Hepatocyte (in vitro differentiated cells): ENCODE results near the gene ADGRL3. TPM values are rescaled to one million over a fixed set of nuclear protein-coding genes. Genes with fewer than 3 reads are reported as not detected.
"Not testable (repeated sequence)": the region's sequence is repeated elsewhere in the genome, so short reads cannot be mapped to it uniquely, and the experiment has no call there.

ENCODE experiments used
- DNase-seq: peaks from one replicate; pipeline ENCODE4 v3.0.0-alpha.2; 2016; ENCODE audit warnings: low spot score
- H2AFZ ChIP-seq: fragments of 200-600 bp; sonication (generic); 2 replicates; pipeline ENCODE4 v1.6.0; 2016; ENCODE audit warnings: antibody characterized with exemption, mild to moderate bottlenecking
- H3K27ac ChIP-seq: fragments of 200-600 bp; sonication (generic); 2 replicates; pipeline ENCODE4 v1.5.1; 2016; ENCODE audit warnings: mild to moderate bottlenecking
- H3K27me3 ChIP-seq: fragments of 200-600 bp; sonication (generic); 2 replicates; pipeline ENCODE4 v1.6.1; 2016
- H3K36me3 ChIP-seq: fragments of 200-600 bp; sonication (generic); replicated peaks from 2 replicates; pipeline ENCODE4 v1.5.1; 2016; ENCODE audit warnings: low read depth; ENCODE audit not compliant: insufficient read depth
- H3K4me1 ChIP-seq: fragments of 200-600 bp; sonication (generic); 2 replicates; pipeline ENCODE4 v1.5.1; 2016; ENCODE audit warnings: mild to moderate bottlenecking, moderate library complexity; ENCODE audit not compliant: insufficient read depth
- H3K4me2 ChIP-seq: fragments of 200-600 bp; sonication (generic); 2 replicates; pipeline ENCODE4 v1.6.0; 2016
- H3K4me3 ChIP-seq: fragments of 200-600 bp; sonication (generic); 2 replicates; pipeline ENCODE4 v1.5.1; 2016; ENCODE audit warnings: mild to moderate bottlenecking
- H3K79me2 ChIP-seq: fragments of 200-600 bp; sonication (generic); 2 replicates; pipeline ENCODE4 v1.6.0; 2017; ENCODE audit warnings: mild to moderate bottlenecking
- H3K9me2 ChIP-seq: fragments of 200-600 bp; sonication (generic); replicated peaks from 2 replicates; pipeline ENCODE4 v1.6.0; 2017; ENCODE audit warnings: mild to moderate bottlenecking; ENCODE audit not compliant: insufficient read depth
- H3K9me3 ChIP-seq: fragments of 200-600 bp; sonication (generic); 2 replicates; pipeline ENCODE4 v1.5.1; 2016; ENCODE audit warnings: low read depth, mild to moderate bottlenecking
- H4K20me1 ChIP-seq: fragments of 200-600 bp; sonication (generic); 2 replicates; pipeline ENCODE4 v1.6.0; 2016; ENCODE audit warnings: mild to moderate bottlenecking; ENCODE audit not compliant: insufficient read depth, poor library complexity, severe bottlenecking
- CTCF ChIP-seq: fragments of 200-600 bp; sonication (generic); IDR thresholded peaks from 2 replicates; pipeline ENCODE4 v1.5.1; 2016; ENCODE audit warnings: antibody characterized with exemption, mild to moderate bottlenecking; ENCODE audit not compliant: poor library complexity
- EZH2 ChIP-seq: fragments of 200-600 bp; sonication (generic); IDR thresholded peaks from 2 replicates; pipeline ENCODE4 v1.6.1; 2016; ENCODE audit warnings: antibody characterized with exemption, mild to moderate bottlenecking, borderline replicate concordance
- EZH2phosphoT487 ChIP-seq: fragments of 200-600 bp; sonication (generic); IDR thresholded peaks from one replicate; pipeline ENCODE4 v1.6.1; 2018; ENCODE audit warnings: antibody characterized with exemption, mild to moderate bottlenecking, low read depth, moderate library complexity; ENCODE audit not compliant: unreplicated experiment, severe bottlenecking
- WGBS: methylation state at CpG from one replicate; pipeline ENCODE4 v1.1.6; 2016; ENCODE audit warnings: low lambda C conversion rate; ENCODE audit errors: missing lambda C conversion rate; 5-methylcytosine and 5-hydroxymethylcytosine counted together
- polyA plus RNA-seq: library from polyadenylated mRNA; unstranded; fragments of >200 nt; fragmentation: Nextera tagmentation; extraction: Ambion mirVana; gene quantifications from 2 replicates; pipeline ENCODE4 v1.2.1, GENCODE V29; 2016
- total RNA-seq: library from RNA; depleted of rRNA; stranded (reverse); fragments of >200 nt; gene quantifications from 2 replicates; pipeline ENCODE4 v1.2.3, GENCODE V29; 2014

Gene ADGRL3
- total and polyA plus RNA-seq, 2 experiments from 2014 or later, result 4.4 to 21.2 TPM

GRCh38 chr4:61985426-61985825 is 785.3 kb downstream of the ADGRL3 start:
- no peaks in the 10 kb centered on the region for H4K20me1 ChIP-seq
- no peak overlapping the region for H3K4me3 ChIP-seq
- no peaks in the 10 kb centered on the region for H3K4me1 ChIP-seq
- H3K79me2 ChIP-seq, result no peaks in the 10 kb centered on the region
- 90% methylated on average over 4 of the region's 4 CpGs for WGBS
- no peaks in the 10 kb centered on the region for H3K9me3 ChIP-seq
- H3K27ac ChIP-seq, result no peak overlapping the region
- no peak overlapping the region for H3K4me2 ChIP-seq
- DNase-seq, result no peak
- no peaks in the 10 kb centered on the region for H3K27me3 ChIP-seq
- TF ChIP-seq EZH2phosphoT487 (no peak), CTCF (no peak), EZH2 (no peak)
- H3K9me2 ChIP-seq, result no peaks in the 10 kb centered on the region
- H3K36me3 ChIP-seq, result no peaks in the 10 kb centered on the region
- H2AFZ ChIP-seq, result no peak overlapping the region

- DNase-seq, H3K4me1 ChIP-seq, H3K36me3 ChIP-seq, H3K9me2 ChIP-seq, H3K27ac ChIP-seq, H3K4me2 ChIP-seq, H3K9me3 ChIP-seq, H4K20me1 ChIP-seq, H3K27me3 ChIP-seq, H3K4me3 ChIP-seq, H2AFZ ChIP-seq, H3K79me2 ChIP-seq: not testable (repeated sequence)
- 98% methylated on average over 7 of the region's 7 CpGs for WGBS
These were observed 786.8 kb downstream of the ADGRL3 start for GRCh38 chr4:61986929-61987328.

- Histone ChIP-seq H3K9me3 (no peaks in the 10 kb centered on the region), H4K20me1 (no peaks in the 10 kb centered on the region), H3K36me3 (no peaks in the 10 kb centered on the region), H3K27ac (no peak overlapping the region), H2AFZ (no peak overlapping the region), H3K79me2 (no peaks in the 10 kb centered on the region), H3K27me3 (no peaks in the 10 kb centered on the region), H3K4me3 (no peak overlapping the region), H3K4me2 (no peak overlapping the region), H3K9me2 (no peaks in the 10 kb centered on the region), H3K4me1 (no peaks in the 10 kb centered on the region)
- WGBS, result 67% methylated on average over 2 of the region's 2 CpGs
- no peak for TF ChIP-seq CTCF
- no peak for TF ChIP-seq EZH2phosphoT487
- no peak for TF ChIP-seq EZH2
- DNase-seq, result no peak
These were observed 792.2 kb downstream of the ADGRL3 start for GRCh38 chr4:61992351-61992750.

- Histone ChIP-seq H3K4me3 (no peak overlapping the region), H3K79me2 (no peaks in the 10 kb centered on the region)
These were observed 793.9 kb downstream of the ADGRL3 start for GRCh38 chr4:61994036-61994435.

More at GRCh38 chr4:61994036-61994435, 793.9 kb downstream of the ADGRL3 start:
- Histone ChIP-seq H3K9me2 (no peaks in the 10 kb centered on the region), H3K9me3 (no peaks in the 10 kb centered on the region), H4K20me1 (no peaks in the 10 kb centered on the region), H3K4me2 (no peak overlapping the region), H3K27me3 (no peaks in the 10 kb centered on the region), H2AFZ (no peak overlapping the region), H3K27ac (no peak overlapping the region), H3K4me1 (no peaks in the 10 kb centered on the region), H3K36me3 (no peaks in the 10 kb centered on the region)
- no peak for DNase-seq
- TF ChIP-seq EZH2, result no peak
- no peak for TF ChIP-seq CTCF
- no peak for TF ChIP-seq EZH2phosphoT487
- WGBS, result 89% methylated on average over 6 of the region's 6 CpGs
